GM12865 (cell line): ENCODE results near the gene EHMT1.
A peak's percentile ranks its signal among the peaks of the same experiment; 100 is the strongest.

Experiments used
- DNase-seq: peaks from one replicate; pipeline ENCODE4 v3.0.0; 2010; ENCODE audit warnings: low read depth
- H3K4me3 ChIP-seq: 2 replicates; pipeline ENCODE4 v1.5.1; 2011; ENCODE audit warnings: mild to moderate bottlenecking, low read depth, low read length, control low read depth
- CTCF ChIP-seq: IDR thresholded peaks from 2 replicates; pipeline ENCODE4 v1.5.1; 2011; ENCODE audit warnings: low read length, control low read depth, low read depth, inconsistent platforms; ENCODE audit not compliant: insufficient read depth; ENCODE audit errors: missing control alignments

EHMT1 gene

DNA sequence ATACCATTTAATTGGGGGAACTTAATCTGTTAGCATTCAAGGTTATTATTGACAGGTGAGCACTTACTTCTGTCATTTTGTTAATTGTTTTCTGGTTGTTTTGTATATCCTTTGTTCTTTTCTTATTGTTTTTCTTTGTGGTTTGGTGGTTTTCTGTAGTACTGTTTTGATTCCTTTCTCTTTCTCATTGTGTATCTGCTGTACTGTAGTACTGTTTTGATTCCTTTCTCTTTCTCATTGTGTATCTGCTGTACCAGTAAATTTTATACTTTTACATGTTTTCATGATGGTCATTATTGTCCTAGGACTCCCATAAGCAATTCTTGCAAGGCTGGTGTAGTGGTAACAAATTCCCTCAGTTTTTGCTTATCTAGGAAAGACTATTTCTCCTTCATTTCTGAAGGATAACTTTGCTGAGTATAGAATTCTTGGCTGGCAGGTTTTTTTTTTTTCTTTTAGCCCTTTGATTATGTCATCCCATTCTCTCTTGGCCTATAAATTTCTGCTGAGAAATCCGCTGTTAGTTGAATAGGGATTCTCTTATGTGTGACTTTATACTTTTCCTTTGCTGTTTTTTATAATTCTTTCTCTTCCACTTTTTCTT is 234.7 kb downstream of the EHMT1 start:
- TF ChIP-seq CTCF: no peak
- no peak overlapping the region for H3K4me3 ChIP-seq
- DNase-seq: no peak

- DNase-seq: no peak
- TF ChIP-seq CTCF: no peak
- no peak overlapping the region for H3K4me3 ChIP-seq
Observed at GRCh38 chr9:137860361-137860760, 241.6 kb downstream of the EHMT1 start.

DNA sequence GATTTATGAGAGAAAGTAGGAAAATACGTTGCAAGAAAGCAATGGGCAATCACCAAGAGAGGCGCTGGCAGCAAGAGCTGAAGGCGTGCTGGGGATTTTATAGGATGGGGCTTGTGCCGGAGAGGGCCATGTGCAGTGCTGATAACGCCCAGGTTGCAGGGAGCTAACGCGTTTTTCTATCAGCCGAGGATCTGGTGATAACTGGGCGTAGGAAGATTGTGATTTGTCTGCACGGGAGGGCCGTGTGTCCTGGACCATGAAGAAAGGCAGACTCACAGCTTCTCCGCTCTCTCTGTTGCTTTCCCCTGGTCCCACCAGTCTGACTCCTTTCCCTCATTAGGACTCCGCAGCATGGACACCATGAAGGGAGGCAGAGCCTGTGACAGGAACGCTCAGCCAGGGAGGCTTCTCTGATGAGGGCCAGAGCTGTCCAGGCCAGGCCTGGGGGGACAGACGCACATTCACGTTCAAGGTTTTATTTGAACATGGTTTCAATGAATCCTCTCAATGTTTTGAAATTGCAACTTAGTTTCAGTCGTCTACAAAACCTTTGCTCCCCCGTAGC is 246.9 kb downstream of the EHMT1 start:
- no peak for DNase-seq
- no peak overlapping the region for H3K4me3 ChIP-seq
- no peak for TF ChIP-seq CTCF

- H3K4me3 ChIP-seq: no peak overlapping the region
- DNase-seq: peak; percentile 53
- no peak for TF ChIP-seq CTCF
Observed at GRCh38 chr9:137866226-137867141, 247.7 kb downstream of the EHMT1 start.

DNA sequence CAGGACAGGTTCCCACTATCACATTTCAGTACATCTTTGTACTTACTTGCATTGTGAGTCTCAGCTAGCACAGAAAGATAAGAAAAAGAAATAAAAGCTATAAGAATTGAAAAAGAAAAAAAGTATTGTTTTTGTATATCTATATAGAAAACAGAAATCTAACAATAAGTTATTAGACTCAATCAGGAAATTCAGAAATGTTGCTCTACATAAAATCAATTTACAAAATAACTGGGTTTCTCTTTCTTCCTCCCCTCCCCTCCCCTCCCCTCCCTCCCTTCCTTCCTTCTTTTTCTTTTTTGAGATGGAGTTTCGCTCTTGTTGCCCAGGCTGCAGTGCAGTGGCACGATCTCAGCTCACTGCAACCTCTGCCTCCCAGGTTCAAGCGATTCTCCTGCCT is 251.6 kb downstream of the EHMT1 start:
- H3K4me3 ChIP-seq: no peak overlapping the region
- DNase-seq: no peak
- no peak for TF ChIP-seq CTCF

DNA sequence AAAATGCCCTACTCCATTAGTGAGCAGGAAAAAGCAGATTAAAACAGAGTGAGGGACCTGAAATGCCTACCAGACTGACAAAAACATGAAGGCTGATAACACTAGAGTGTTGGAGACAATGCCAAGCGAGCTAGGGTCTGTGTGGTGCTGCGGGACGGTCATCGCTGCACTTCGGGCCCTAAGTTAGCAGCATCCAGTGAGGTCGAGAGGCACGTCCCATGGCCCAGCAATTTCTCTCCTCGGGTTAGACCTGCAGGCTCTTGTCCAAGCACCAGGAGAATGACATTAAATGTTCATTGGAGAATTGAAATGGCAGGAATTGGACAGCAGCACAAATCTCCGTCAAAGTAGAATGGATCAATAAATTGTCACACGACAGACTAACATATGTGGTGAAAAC is 253.5 kb downstream of the EHMT1 start:
- no peak for DNase-seq
- TF ChIP-seq CTCF: no peak
- H3K4me3 ChIP-seq: no peak overlapping the region
